SK-N-SH (cell line): Measurements from ENCODE around the gene ZNF341.

ENCODE experiments used
- CHD2 ChIP-seq: fragments of 150-350 bp; IDR thresholded peaks from 2 replicates; pipeline ENCODE4 v1.6.1; 2018; ENCODE audit warnings: low read length; ENCODE audit not compliant: partially characterized antibody
- EP300 ChIP-seq, 2 experiments: IDR thresholded peaks; 2 replicates each; pipeline versions ENCODE4 v1.4.0 to v1.6.1; 2012; ENCODE audit warnings: borderline replicate concordance in 1 of 2, low read depth in 1 of 2, low read length in 1 of 2
- EZH2phosphoT487 ChIP-seq: fragments of 200-600 bp; sonication (generic); IDR thresholded peaks from 2 replicates; pipeline ENCODE4 v1.6.1; 2017; ENCODE audit warnings: low read depth, mixed run types, mild to moderate bottlenecking, antibody characterized with exemption, moderate library complexity, borderline replicate concordance
- RFX5 ChIP-seq: IDR thresholded peaks from 2 replicates; pipeline ENCODE4 v1.6.1; 2012; ENCODE audit warnings: mild to moderate bottlenecking, improper control_type of control experiment, low read length
- TF ChIP-seq, protein P1 (sequence below): fragments of 200-600 bp; sonication (generic); IDR thresholded peaks from 2 replicates; pipeline ENCODE4 v1.6.1; 2017; ENCODE audit warnings: antibody characterized with exemption, mild to moderate bottlenecking, moderate library complexity
- TF ChIP-seq, protein P2 (sequence below): fragments of 150-350 bp; IDR thresholded peaks from 2 replicates; pipeline ENCODE4 v1.6.1; 2016; ENCODE audit warnings: mild to moderate bottlenecking, low read depth, low read length

DNA sequence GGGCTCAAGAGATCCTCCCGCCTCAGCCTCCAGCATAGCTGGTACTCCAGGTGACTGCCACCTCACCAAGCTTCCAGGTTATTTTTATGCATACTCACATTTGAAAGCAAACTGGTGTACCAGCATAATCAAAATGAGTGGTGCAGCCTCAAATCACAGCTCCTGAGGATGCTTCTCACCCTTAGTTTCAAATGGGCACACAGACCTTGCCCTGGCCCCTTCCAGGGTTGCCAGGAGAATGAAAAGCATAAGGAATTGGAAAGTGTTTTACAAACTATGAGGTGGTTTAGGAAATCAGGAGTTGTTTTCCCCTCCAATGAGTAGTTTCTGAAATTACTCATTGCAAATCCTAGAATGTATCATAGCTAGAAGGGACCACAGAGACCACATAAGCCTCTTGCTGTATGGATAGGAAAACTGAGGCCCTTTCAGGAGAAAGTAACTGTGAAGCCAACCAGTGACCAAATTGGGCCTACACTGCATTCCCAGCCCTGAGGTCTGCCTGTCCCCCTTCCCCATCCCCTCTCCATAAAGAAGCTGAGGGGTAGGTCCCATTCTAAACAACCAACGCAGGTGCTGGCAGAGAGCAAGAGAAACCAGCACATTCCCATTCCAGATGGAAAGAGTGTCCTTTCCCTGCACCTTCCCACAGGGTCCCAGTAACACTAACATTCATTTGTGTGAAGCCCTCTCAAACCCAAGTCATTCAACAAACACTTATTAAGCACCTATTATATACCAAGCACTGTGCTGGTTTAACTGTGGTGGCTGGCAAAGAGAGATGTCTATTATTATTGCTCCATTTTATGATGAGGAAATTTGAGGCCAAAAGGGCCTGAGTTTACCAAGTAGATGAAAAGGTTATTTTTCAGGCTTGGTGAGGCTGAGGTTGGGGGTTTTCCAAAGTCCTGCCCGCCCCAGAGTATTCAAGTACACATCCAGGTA, 43.5 kb upstream of the ZNF341 start:
- TF ChIP-seq EZH2phosphoT487 (no peak), EP300 (IDR thresholded peaks at IDR 0.05; ENCODE audit: borderline replicate concordance in 1 of 2, low read depth in 1 of 2, low read length in 1 of 2) (no peak), CHD2 (no peak), RFX5 (no peak)
- TF ChIP-seq, protein P1, sequence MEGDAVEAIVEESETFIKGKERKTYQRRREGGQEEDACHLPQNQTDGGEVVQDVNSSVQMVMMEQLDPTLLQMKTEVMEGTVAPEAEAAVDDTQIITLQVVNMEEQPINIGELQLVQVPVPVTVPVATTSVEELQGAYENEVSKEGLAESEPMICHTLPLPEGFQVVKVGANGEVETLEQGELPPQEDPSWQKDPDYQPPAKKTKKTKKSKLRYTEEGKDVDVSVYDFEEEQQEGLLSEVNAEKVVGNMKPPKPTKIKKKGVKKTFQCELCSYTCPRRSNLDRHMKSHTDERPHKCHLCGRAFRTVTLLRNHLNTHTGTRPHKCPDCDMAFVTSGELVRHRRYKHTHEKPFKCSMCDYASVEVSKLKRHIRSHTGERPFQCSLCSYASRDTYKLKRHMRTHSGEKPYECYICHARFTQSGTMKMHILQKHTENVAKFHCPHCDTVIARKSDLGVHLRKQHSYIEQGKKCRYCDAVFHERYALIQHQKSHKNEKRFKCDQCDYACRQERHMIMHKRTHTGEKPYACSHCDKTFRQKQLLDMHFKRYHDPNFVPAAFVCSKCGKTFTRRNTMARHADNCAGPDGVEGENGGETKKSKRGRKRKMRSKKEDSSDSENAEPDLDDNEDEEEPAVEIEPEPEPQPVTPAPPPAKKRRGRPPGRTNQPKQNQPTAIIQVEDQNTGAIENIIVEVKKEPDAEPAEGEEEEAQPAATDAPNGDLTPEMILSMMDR: no peak
- TF ChIP-seq, protein P2, sequence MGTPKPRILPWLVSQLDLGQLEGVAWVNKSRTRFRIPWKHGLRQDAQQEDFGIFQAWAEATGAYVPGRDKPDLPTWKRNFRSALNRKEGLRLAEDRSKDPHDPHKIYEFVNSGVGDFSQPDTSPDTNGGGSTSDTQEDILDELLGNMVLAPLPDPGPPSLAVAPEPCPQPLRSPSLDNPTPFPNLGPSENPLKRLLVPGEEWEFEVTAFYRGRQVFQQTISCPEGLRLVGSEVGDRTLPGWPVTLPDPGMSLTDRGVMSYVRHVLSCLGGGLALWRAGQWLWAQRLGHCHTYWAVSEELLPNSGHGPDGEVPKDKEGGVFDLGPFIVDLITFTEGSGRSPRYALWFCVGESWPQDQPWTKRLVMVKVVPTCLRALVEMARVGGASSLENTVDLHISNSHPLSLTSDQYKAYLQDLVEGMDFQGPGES: no peak
